Common myeloid progenitor, CD34-positive (primary cell): ENCODE data around the gene RAB7A.
"Not testable (repeated sequence)": the region's sequence is repeated elsewhere in the genome, so short reads cannot be mapped to it uniquely, and the experiment has no call there.

ENCODE experiments used
- CTCF ChIA-PET: fragments of 350-600 bp; sonication (Branson Sonifier 250); formaldehyde crosslinking; loops from one replicate; lab custom pipeline; 2021; ENCODE audit warnings: antibody characterized with exemption; lab: Charles Lee
- POLR2A ChIA-PET: fragments of 350-600 bp; sonication (Branson Sonifier 250); formaldehyde crosslinking; loops from one replicate; lab custom pipeline; 2021; ENCODE audit warnings: antibody characterized with exemption; lab: Charles Lee
- DNase-seq, 3 donors: peaks; one replicate each; pipeline versions ENCODE4 v3.0.0 to v3.0.0-alpha.2; 2013
- H3K27ac ChIP-seq, 2 experiments: 1 replicate in 1 of 2; 2 replicates in 1 of 2; pipeline ENCODE4 v1.7.0; 2013; ENCODE audit warnings: inconsistent platforms in 2 of 2, low read length in 2 of 2, mild to moderate bottlenecking in 2 of 2, low read depth in 1 of 2, moderate library complexity in 1 of 2; ENCODE audit not compliant: severe bottlenecking in 2 of 2, insufficient read depth in 1 of 2, poor library complexity in 1 of 2
- H3K27me3 ChIP-seq, 5 experiments: replicated peaks in 2 of 5; 1 replicate in 3 of 5; 2 replicates in 2 of 5; pipeline versions ENCODE4 v1.6.1 to v1.7.0; 2013; ENCODE audit warnings: low read length in 4 of 5, mild to moderate bottlenecking in 2 of 5, moderate library complexity in 2 of 5, inconsistent platforms in 1 of 5; ENCODE audit not compliant: insufficient read depth in 5 of 5, control insufficient read depth in 4 of 5
- H3K36me3 ChIP-seq, 4 experiments: 1 replicate in 2 of 4; 2 replicates in 2 of 4; pipeline versions ENCODE4 v1.6.1 to v1.7.0; 2013; ENCODE audit warnings: low read length in 3 of 4, control low read depth in 1 of 4, mild to moderate bottlenecking in 1 of 4; ENCODE audit not compliant: control insufficient read depth in 4 of 4, insufficient read depth in 4 of 4
- H3K4me1 ChIP-seq, 4 experiments: 1 replicate in 3 of 4; 2 replicates in 1 of 4; pipeline versions ENCODE4 v1.6.1 to v1.7.1; 2013; ENCODE audit warnings: low read length in 3 of 4, mild to moderate bottlenecking in 3 of 4, control low read depth in 1 of 4, inconsistent platforms in 1 of 4, moderate library complexity in 1 of 4; ENCODE audit not compliant: control insufficient read depth in 4 of 4, insufficient read depth in 4 of 4; ENCODE audit errors: control extremely low read depth in 1 of 4
- H3K4me3 ChIP-seq, 7 experiments: 1 replicate in 4 of 7; 2 replicates in 3 of 7; pipeline versions ENCODE4 v1.5.1 to v1.7.0; 2013; ENCODE audit warnings: mild to moderate bottlenecking in 7 of 7, low read length in 6 of 7, moderate library complexity in 6 of 7, inconsistent platforms in 2 of 7, low read depth in 2 of 7, control low read depth in 1 of 7; ENCODE audit not compliant: insufficient read depth in 4 of 7, control insufficient read depth in 1 of 7; ENCODE audit errors: extremely low read depth in 1 of 7
- H3K9me3 ChIP-seq, 5 experiments: 1 replicate in 4 of 5; 2 replicates in 1 of 5; pipeline versions ENCODE4 v1.6.1 to v1.7.1; 2013; ENCODE audit warnings: low read length in 4 of 5, mild to moderate bottlenecking in 2 of 5, inconsistent platforms in 1 of 5, low read depth in 1 of 5, moderate library complexity in 1 of 5; ENCODE audit not compliant: control insufficient read depth in 4 of 5, insufficient read depth in 2 of 5; ENCODE audit errors: control extremely low read depth in 1 of 5
- WGBS: methylation state at CpG from one replicate; pipeline ENCODE4 v1.1.5; 2013; ENCODE audit not compliant: insufficient coverage; 5-methylcytosine and 5-hydroxymethylcytosine counted together

The RAB7A gene

DNA sequence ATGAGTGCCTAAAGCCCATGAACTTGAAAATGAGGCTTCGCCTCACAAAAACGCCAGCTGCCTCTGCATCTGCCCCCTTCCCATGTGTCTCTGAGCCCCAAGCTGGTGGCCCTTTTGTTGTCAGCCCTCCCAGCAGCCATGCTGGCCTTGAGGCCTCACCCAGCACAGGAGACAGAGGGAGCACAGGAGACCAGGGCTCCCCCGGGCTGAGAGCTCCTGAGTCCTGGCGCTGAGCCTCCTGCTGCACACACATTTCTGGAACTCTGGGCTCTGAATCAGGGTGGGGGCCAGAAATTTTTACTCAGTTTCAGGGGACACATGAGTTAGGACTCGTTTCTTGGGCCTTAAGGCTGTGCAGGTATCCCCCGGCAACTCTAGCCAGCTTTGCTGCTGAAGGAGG is 97.0 kb downstream of the RAB7A start:
- Histone ChIP-seq H3K9me3 (no peaks in the 10 kb centered on the region), H3K4me3 (no peak overlapping the region), H3K27me3 (no peaks in the 10 kb centered on the region), H3K36me3 (peaks cover 7 to 30% (median 15%) of the 10 kb centered on the region in 4 experiments), H3K4me1 (no peaks in the 10 kb centered on the region), H3K27ac (no peak overlapping the region)
- ChIA-PET CTCF (interaction anchor here (0.6 to 0.7 kb wide), 2 partner anchors 10 to 36 kb away, joined by 3 to 5 read pairs; no protein-coding TSS in a partner anchor), POLR2A (no interaction called here)
- DNase-seq, result no peak
- WGBS, result 95% methylated on average over 4 of the region's 6 CpGs

DNA sequence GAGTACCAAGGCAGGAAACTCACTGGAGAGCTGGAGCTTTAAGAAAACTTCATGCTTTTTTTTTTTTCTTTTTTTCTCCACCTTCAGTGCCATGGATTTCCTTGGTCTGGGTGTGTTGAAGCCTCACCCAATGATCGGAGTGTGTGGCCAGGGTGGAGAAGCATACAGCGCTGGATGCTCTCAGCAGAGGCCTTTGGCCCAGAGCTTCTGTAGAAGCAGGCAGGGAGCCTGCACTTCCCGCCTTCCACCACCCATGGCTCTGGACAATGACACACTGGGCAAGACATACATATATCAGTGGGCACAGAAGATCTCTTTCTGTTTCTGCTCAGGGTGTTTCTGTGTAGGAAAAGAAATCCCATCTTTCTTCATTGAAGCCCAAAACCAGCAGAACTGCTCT is 97.6 kb downstream of the RAB7A start:
- H3K4me1 ChIP-seq, result no peaks in the 10 kb centered on the region
- CTCF ChIA-PET, result interaction anchor here (0.6 to 0.7 kb wide), 3 partner anchors 10 to 37 kb away, joined by 3 to 5 read pairs (median 3); no protein-coding TSS in a partner anchor
- peaks cover 2 to 24% (median 11%) of the 10 kb centered on the region in 4 experiments for H3K36me3 ChIP-seq
- no peak for DNase-seq
- no peak overlapping the region for H3K4me3 ChIP-seq
- 100% methylated on average over 2 of the region's 3 CpGs for WGBS
- H3K9me3 ChIP-seq, result no peaks in the 10 kb centered on the region
- POLR2A ChIA-PET, result no interaction called here
- no peaks in the 10 kb centered on the region for H3K27me3 ChIP-seq
- H3K27ac ChIP-seq, result no peak overlapping the region

- Histone ChIP-seq H3K36me3 (peaks cover 0 to 18% (median 7%) of the 10 kb centered on the region in 4 experiments), H3K27ac (no peak overlapping the region), H3K9me3 (no peaks in the 10 kb centered on the region), H3K4me1 (no peaks in the 10 kb centered on the region), H3K27me3 (no peaks in the 10 kb centered on the region), H3K4me3 (no peak overlapping the region)
- ChIA-PET CTCF (interaction anchor here (0.7 kb wide), 1 partner anchor 11 kb away, joined by 3 read pairs; no protein-coding TSS in a partner anchor), POLR2A (no interaction called here)
- 96% methylated on average over 9 of the region's 10 CpGs for WGBS
- DNase-seq, result no peak
These were observed 98.3 kb downstream of the RAB7A start for GRCh38 chr3:128824132-128824850.

DNA sequence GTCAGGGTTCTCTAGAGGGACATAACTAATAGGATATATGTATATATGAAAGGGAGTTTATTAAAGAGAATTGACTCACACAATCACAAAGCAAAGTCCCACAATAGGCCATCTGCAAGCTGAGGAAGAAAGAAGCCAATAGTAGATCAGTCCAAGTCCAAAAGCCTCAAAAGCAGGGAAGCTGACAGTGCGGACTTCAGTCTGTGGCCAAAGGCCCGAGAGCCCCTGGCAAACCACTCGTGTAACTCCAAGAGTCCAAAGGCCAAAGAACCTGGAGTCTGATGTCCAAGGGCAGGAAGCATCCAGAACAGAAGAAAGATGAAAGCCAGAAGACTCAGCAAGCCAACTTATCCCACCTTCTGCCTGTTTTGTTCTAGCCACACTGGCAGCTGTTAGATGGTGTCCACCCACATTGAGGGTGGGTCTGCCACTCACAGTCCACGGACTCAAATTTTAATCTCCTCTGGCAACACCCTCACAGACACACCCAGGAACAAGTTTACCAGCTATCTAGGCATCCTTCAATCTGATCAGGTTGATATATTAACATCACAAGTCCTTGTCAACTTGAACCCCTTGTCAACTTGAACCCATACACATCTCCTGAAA is 99.2 kb downstream of the RAB7A start:
- no peak overlapping the region for H3K27ac ChIP-seq
- no peaks in the 10 kb centered on the region for H3K9me3 ChIP-seq
- WGBS, result 97% methylated on average over 4 of the region's 4 CpGs
- CTCF ChIA-PET, result no interaction called here
- no peak overlapping the region for H3K4me3 ChIP-seq
- peaks cover 0 to 13% (median 6%) of the 10 kb centered on the region in 4 experiments for H3K36me3 ChIP-seq
- no peaks in the 10 kb centered on the region for H3K4me1 ChIP-seq
- POLR2A ChIA-PET, result no interaction called here
- no peaks in the 10 kb centered on the region for H3K27me3 ChIP-seq
- DNase-seq, result no peak

- WGBS, result 87% methylated on average over 8 of the region's 9 CpGs
- CTCF ChIA-PET, H3K9me3 ChIP-seq, H3K4me3 ChIP-seq, DNase-seq, H3K27me3 ChIP-seq, H3K36me3 ChIP-seq, POLR2A ChIA-PET, H3K27ac ChIP-seq, H3K4me1 ChIP-seq: not testable (repeated sequence)
These were observed 103.1 kb downstream of the RAB7A start for GRCh38 chr3:128829087-128829486.

DNA sequence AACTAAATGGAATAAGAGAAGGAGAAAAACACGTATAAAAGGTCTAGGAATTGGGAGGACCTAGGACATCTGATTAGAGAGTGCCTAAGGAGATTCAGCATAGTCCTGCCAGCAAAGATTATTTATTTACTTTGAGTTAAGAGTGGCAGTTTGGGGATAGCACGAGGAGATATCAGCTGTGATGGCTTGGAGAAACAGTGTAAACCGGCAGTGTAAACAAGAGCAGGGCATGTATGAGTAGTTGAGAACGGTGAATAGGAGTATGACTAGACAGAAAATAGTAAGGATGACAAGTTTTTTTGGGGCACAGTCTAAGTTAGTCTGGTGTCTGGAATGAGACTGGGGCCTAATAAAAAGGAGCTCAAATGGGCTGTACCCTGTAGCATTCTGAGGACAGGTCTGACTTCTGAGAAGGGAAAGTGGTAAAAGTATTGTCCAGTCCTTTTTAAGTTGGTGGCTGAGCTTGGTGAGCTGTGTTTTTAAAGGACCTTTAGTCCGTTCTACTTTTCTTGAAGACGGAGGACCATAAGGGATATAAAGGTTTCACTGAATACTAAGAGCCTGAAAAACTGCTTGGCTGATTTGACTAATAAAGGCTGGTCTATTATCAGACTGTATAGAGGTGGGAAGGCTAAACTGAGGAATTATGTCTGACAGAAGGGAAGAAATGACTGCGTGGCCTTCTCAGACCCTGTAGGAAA is 104.1 kb downstream of the RAB7A start:
- H3K4me1 ChIP-seq, H3K27ac ChIP-seq, H3K9me3 ChIP-seq, POLR2A ChIA-PET, H3K4me3 ChIP-seq, H3K27me3 ChIP-seq, DNase-seq, CTCF ChIA-PET, H3K36me3 ChIP-seq: not testable (repeated sequence)
- 89% methylated on average over 5 of the region's 7 CpGs for WGBS

GRCh38 chr3:128830762-128831161 is 104.8 kb downstream of the RAB7A start:
- DNase-seq, POLR2A ChIA-PET, H3K4me3 ChIP-seq, H3K36me3 ChIP-seq, CTCF ChIA-PET, H3K4me1 ChIP-seq, H3K9me3 ChIP-seq, H3K27me3 ChIP-seq, H3K27ac ChIP-seq: not testable (repeated sequence)
- WGBS, result 79% methylated on average over 5 of the region's 5 CpGs
